Activated CD4-positive, alpha-beta T cell treated with anti-CD3 and anti-CD28 coated beads, Interleukin-2, amount 10 ng/mL, durations not matched to agents 24 days and 14 days (primary cell): ENCODE results near the gene CDIPT. TPM values are rescaled to one million over a fixed set of nuclear protein-coding genes. Genes with fewer than 3 reads are reported as not detected.
"Not testable (repeated sequence)": the region's sequence is repeated elsewhere in the genome, so short reads cannot be mapped to it uniquely, and the experiment has no call there.

Source experiments
- DNase-seq: peaks from one replicate; pipeline ENCODE4 v3.0.0; 2022
- H3K27ac Mint-ChIP-seq: one replicate; pipeline ENCODE4 v1.8.0; 2022; ENCODE audit warnings: mild to moderate bottlenecking, mixed read lengths
- H3K27me3 Mint-ChIP-seq: one replicate; pipeline ENCODE4 v1.8.0; 2022; ENCODE audit warnings: mixed read lengths
- H3K36me3 Mint-ChIP-seq: one replicate; pipeline ENCODE4 v1.8.0; 2022; ENCODE audit warnings: low read depth, mild to moderate bottlenecking, mixed read lengths
- H3K4me1 Mint-ChIP-seq: one replicate; pipeline ENCODE4 v1.8.0; 2021; ENCODE audit warnings: mixed read lengths
- H3K4me3 Mint-ChIP-seq: one replicate; pipeline ENCODE4 v1.8.0; 2022; ENCODE audit warnings: mild to moderate bottlenecking, moderate library complexity, mixed read lengths
- H3K9me3 Mint-ChIP-seq: one replicate; pipeline ENCODE4 v1.8.0; 2021; ENCODE audit warnings: mixed read lengths
- intact Hi-C: fragments of 100-400 bp; cut with micrococcal nuclease; formaldehyde crosslinking; loops from one replicate; pipeline ENCODE4 v1.15.1; 2023
- total RNA-seq: library from RNA; stranded (reverse); gene quantifications from 2 replicates; pipeline ENCODE4 v1.2.3, GENCODE V29; 2022

CDIPT gene
- total RNA-seq, 1 donor from 2014 or later: 69.2 TPM

DNA sequence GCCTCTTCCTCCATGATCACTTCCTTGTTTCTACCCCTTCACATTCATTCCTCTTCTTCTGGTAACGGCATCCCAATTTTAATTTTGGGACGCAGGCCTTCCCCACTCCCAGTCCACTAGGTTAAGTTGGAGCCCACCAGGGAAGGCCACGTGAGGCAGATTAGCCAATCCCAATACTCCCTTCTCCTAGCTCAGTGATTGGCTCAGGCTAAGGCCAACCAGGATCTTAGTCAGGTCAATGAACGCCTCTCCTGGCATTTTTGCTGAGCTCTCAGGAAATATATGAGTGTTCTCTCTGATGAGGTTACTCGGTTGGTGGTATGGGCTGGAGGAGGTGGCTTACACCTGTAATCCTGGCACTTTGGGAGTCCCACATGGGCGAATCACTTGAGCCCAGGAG, 21.0 kb upstream of the CDIPT start:
- Mint-ChIP-seq H3K4me3 (no peak overlapping the region), H3K9me3 (no peaks in the 10 kb centered on the region), H3K4me1 (no peaks in the 10 kb centered on the region), H3K36me3 (no peaks in the 10 kb centered on the region), H3K27ac (no peak overlapping the region), H3K27me3 (peaks cover 9% of the 10 kb centered on the region)
- DNase-seq: no peak
- intact Hi-C loops: no loop called here

- H3K4me3 Mint-ChIP-seq: no peak overlapping the region
- intact Hi-C loops: no loop called here
- peaks cover 21% of the 10 kb centered on the region for H3K27me3 Mint-ChIP-seq
- H3K4me1 Mint-ChIP-seq: peaks cover 13% of the 10 kb centered on the region
- H3K27ac Mint-ChIP-seq: no peak overlapping the region
- no peaks in the 10 kb centered on the region for H3K9me3 Mint-ChIP-seq
- no peak for DNase-seq
- H3K36me3 Mint-ChIP-seq: no peaks in the 10 kb centered on the region
Measured at GRCh38 chr16:29881050-29881449, 18.0 kb upstream of the CDIPT start.

- no peaks in the 10 kb centered on the region for H3K9me3 Mint-ChIP-seq
- H3K27ac Mint-ChIP-seq: no peak overlapping the region
- H3K4me3 Mint-ChIP-seq: no peak overlapping the region
- H3K36me3 Mint-ChIP-seq: no peaks in the 10 kb centered on the region
- intact Hi-C loops: no loop called here
- DNase-seq: no peak
- peaks cover 26% of the 10 kb centered on the region for H3K27me3 Mint-ChIP-seq
- H3K4me1 Mint-ChIP-seq: peaks cover 13% of the 10 kb centered on the region
Measured at GRCh38 chr16:29878172-29878571, 15.1 kb upstream of the CDIPT start.

DNA sequence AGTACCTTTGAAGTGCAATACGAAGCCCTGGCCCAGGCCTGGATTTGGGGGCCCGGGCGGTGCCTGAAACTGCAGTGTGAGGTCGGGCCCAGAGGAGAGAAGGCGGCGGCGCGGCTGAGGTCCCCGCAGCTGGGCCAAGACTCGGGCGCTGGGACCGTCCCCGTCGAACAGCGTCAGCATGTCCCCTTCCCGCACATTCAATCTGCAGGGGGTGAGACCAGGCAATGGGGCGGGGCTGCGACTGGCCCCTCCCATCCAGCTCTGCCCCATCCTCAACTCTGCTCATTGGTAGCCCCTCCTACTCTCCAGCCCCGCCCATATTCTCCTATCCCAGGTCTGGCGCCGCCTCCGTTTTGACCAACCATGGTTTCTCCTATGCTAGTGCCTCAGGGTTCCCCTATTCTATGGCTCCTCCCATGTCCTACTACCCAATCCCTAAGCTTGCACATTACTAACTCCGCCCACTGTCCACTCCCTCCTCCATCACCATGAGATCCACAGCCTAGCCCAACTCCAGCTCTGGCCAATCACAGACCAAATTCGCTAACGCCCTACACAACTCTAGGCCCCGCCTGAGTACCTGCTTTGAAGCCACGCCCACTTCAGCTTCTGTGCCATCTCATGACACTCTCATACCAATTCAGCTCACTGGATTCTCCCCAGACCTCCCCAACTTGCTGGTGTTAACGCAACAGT, 14.4 kb upstream of the CDIPT start:
- Mint-ChIP-seq H3K27ac (no peak overlapping the region), H3K27me3 (peaks cover 24% of the 10 kb centered on the region), H3K4me3 (peak overlapping the region; percentile 76), H3K4me1 (peaks cover 13% of the 10 kb centered on the region), H3K36me3 (no peaks in the 10 kb centered on the region), H3K9me3 (no peaks in the 10 kb centered on the region)
- intact Hi-C loops: no loop called here
- peak; percentile 86 for DNase-seq

DNA sequence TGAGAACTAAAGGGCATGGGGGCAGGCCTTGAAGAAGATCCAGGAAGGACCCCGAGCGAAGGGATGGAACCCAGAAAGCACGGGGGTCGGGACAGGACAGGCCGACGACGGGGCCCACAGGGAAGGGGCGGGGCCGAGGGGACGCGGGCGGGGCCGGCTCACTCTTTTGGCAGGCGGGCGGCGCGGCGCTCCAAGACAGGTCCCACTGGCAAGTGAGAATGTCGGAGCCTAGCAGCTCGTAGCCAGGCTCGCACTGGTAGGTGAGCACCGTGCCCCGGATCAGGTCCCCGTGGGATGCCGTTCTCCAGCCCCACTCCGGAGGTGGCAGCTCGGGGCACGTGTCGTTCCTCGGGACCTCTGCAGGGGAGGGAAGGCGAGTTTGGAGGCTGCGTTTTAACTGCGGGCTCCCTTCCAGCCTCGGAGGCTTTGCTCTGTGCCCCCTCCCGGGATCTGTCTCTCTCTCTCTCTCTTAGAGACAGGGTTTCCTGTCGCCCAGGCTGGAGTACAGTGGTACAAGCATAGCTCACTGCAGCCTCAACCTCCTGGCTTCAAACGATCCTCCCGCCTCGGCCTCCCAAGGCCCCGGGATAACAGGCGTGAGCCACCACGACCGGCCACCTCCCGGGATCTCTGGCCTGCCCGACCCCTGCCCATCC, 13.7 kb upstream of the CDIPT start:
- Mint-ChIP-seq H3K9me3 (no peaks in the 10 kb centered on the region), H3K4me1 (peaks cover 13% of the 10 kb centered on the region), H3K27ac (no peak overlapping the region), H3K36me3 (no peaks in the 10 kb centered on the region), H3K27me3 (peaks cover 24% of the 10 kb centered on the region), H3K4me3 (peak overlapping the region; percentile 76)
- intact Hi-C loops: no loop called here
- DNase-seq: peak; percentile 80

GRCh38 chr16:29876217-29876593, 13.2 kb upstream of the CDIPT start:
- H3K27me3 Mint-ChIP-seq: peaks cover 23% of the 10 kb centered on the region
- DNase-seq: peak; percentile 67
- H3K27ac Mint-ChIP-seq: no peak overlapping the region
- peaks cover 13% of the 10 kb centered on the region for H3K4me1 Mint-ChIP-seq
- no peaks in the 10 kb centered on the region for H3K36me3 Mint-ChIP-seq
- H3K4me3 Mint-ChIP-seq: peak overlapping the region; percentile 76
- no peaks in the 10 kb centered on the region for H3K9me3 Mint-ChIP-seq
- intact Hi-C loops: no loop called here

GRCh38 chr16:29875206-29875605, 12.2 kb upstream of the CDIPT start:
- Mint-ChIP-seq H3K27me3 (peaks cover 21% of the 10 kb centered on the region), H3K4me3 (no peak overlapping the region), H3K4me1 (peaks cover 13% of the 10 kb centered on the region), H3K9me3 (no peaks in the 10 kb centered on the region), H3K27ac (no peak overlapping the region), H3K36me3 (no peaks in the 10 kb centered on the region)
- DNase-seq: no peak
- intact Hi-C loops: no loop called here

DNA sequence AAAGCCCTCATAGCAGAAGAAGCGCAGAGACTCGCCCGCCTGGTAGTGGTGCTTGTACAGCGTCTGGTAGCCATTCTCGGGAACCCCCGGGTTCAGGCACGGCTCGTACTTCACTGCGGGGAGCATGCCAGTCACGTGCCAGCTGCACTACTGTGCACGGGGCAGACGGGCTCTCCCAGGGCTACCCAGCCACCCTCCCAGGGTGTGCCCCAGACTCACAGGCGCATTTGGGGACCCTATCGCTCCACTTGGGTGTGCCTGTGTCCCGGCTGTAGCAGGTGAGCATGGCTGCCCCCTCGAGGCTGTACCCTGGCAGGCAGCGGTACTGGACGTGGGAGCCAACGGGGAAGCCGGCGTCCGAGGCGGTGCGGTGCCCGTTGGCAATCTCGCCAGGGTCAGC, 10.3 kb upstream of the CDIPT start:
- no peak overlapping the region for H3K4me3 Mint-ChIP-seq
- H3K27ac Mint-ChIP-seq: no peak overlapping the region
- H3K9me3 Mint-ChIP-seq: no peaks in the 10 kb centered on the region
- H3K4me1 Mint-ChIP-seq: peaks cover 13% of the 10 kb centered on the region
- H3K36me3 Mint-ChIP-seq: no peaks in the 10 kb centered on the region
- H3K27me3 Mint-ChIP-seq: peaks cover 21% of the 10 kb centered on the region
- DNase-seq: no peak
- intact Hi-C loops: no loop called here

DNA sequence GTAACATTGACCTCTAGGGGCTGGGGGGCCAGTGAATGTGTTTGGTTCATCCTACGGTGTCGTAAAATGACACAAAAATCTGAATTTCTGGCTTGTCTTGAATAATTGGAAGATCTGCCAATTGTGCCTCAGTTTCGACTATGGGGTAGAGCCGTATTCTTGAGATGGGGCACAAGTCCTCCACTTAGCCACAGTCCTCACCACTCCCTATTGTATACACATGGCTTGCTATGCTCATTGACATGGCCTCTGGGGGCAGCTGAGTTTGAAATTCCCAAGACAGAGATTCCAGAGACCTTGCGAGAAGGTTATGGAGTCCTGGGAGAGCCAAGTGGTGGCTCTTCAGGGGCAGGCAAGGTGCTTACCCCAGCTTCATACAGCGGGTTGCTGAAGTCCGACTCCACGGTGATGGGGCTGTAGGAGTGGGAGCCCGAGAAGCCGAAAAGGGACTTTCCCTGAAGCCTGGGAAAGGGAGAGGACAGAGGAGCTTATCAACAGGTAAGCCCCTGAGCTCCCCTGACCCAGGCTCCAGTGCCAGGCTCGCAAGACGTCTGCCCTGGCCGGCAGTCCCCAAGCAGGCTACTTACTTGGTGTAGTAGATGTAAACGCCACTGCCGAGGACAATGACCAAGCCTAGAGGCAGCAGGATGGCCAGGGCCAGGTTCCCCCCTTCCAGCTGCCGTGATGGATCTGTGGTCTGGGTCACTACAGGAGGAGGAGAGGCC, 9.0 kb upstream of the CDIPT start:
- Mint-ChIP-seq H3K4me1 (peaks cover 7% of the 10 kb centered on the region), H3K9me3 (no peaks in the 10 kb centered on the region), H3K27me3 (peaks cover 12% of the 10 kb centered on the region), H3K4me3 (no peak overlapping the region), H3K36me3 (no peaks in the 10 kb centered on the region), H3K27ac (no peak overlapping the region)
- DNase-seq: no peak
- intact Hi-C loops: no loop called here

DNA sequence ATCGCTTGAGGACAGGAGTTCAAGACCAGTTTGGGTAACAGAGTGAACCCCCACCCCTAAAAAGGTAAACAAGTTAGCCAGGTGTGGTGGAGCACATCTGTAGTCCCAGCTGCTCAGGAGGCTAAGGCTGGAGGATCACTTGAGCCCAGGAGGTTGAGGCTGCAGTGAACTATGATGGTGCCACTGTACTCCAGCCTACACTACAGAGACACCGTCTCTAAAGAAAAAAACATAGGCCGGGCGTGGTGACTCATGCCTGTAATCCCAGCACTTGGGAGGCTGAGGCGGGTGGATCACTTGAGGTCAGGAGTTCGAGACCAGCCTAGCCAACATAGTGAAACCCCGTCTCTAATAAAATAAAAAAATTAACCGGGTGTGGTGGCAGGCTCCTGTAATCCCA, 6.0 kb upstream of the CDIPT start:
- not testable (repeated sequence) for H3K27me3 Mint-ChIP-seq, H3K4me3 Mint-ChIP-seq, H3K36me3 Mint-ChIP-seq, H3K9me3 Mint-ChIP-seq, DNase-seq, H3K4me1 Mint-ChIP-seq, H3K27ac Mint-ChIP-seq
- intact Hi-C loops: loop anchor here (10.0 kb wide), 2 partner anchors 106 to 156 kb away; partner anchors contain the start of genes C16orf92 and TAOK2

GRCh38 chr16:29868396-29869009, 5.5 kb upstream of the CDIPT start:
- Mint-ChIP-seq H3K9me3 (no peaks in the 10 kb centered on the region), H3K27me3 (peaks cover 2% of the 10 kb centered on the region), H3K27ac (no peak overlapping the region), H3K4me1 (peaks cover 4% of the 10 kb centered on the region), H3K36me3 (no peaks in the 10 kb centered on the region), H3K4me3 (no peak overlapping the region)
- DNase-seq: no peak
- intact Hi-C loops: loop anchor here (10.0 kb wide), 2 partner anchors 106 to 156 kb away; partner anchors contain the start of genes C16orf92 and TAOK2

- Mint-ChIP-seq H3K9me3 (no peaks in the 10 kb centered on the region), H3K36me3 (peaks cover 19% of the 10 kb centered on the region), H3K4me3 (no peak overlapping the region), H3K27ac (no peak overlapping the region), H3K27me3 (peaks cover 2% of the 10 kb centered on the region), H3K4me1 (peaks cover 22% of the 10 kb centered on the region)
- intact Hi-C loops: loop anchor here (10.0 kb wide), 2 partner anchors 111 to 161 kb away; partner anchors contain the start of genes C16orf92 and TAOK2
- DNase-seq: no peak
Measured at GRCh38 chr16:29864205-29864604, 1.2 kb upstream of the CDIPT start.

GRCh38 chr16:29863669-29863984, 601 bp upstream of the CDIPT start:
- H3K27me3 Mint-ChIP-seq: no peaks in the 10 kb centered on the region
- peak overlapping the region; percentile 96 for H3K4me3 Mint-ChIP-seq
- intact Hi-C loops: loop anchor here (1.0 to 10.0 kb wide), 8 partner anchors 36 to 161 kb away; partner anchors contain the start of genes ASPHD1, C16orf92, INO80E and KCTD13
- no peak for DNase-seq
- peaks cover 22% of the 10 kb centered on the region for H3K4me1 Mint-ChIP-seq
- H3K27ac Mint-ChIP-seq: peak overlapping the region; percentile 98
- no peaks in the 10 kb centered on the region for H3K9me3 Mint-ChIP-seq
- peaks cover 22% of the 10 kb centered on the region for H3K36me3 Mint-ChIP-seq
